Measurements from ENCODE around the gene SRPK3. TPM values are rescaled to one million over a fixed set of nuclear protein-coding genes. Genes with fewer than 3 reads are reported as not detected.

Gene SRPK3
- total RNA-seq, 1 donor from 2014 or later: 43.6 TPM

GRCh38 chrX:153777261-153778090 is 3.4 kb upstream of the SRPK3 start:
- intact Hi-C loops (cut with micrococcal nuclease): no loop called here
- ATAC-seq (no peak), DNase-seq (peak; percentile 22)

GRCh38 chrX:153778181-153778580 is 2.7 kb upstream of the SRPK3 start:
- ATAC-seq: no peak
- intact Hi-C loops (cut with micrococcal nuclease): no loop called here
- peak; percentile 6 for DNase-seq

- no peak for ATAC-seq
- no peak for DNase-seq
- intact Hi-C loops (cut with micrococcal nuclease): no loop called here
Measured at GRCh38 chrX:153778684-153779101, 2.1 kb upstream of the SRPK3 start.

GRCh38 chrX:153779891-153780677 is 757 bp upstream of the SRPK3 start:
- DNase-seq: no peak

GRCh38 chrX:153781428-153782047 is 697 bp downstream of the SRPK3 start:
- DNase-seq (peak; percentile 59), ATAC-seq (peak; percentile 74)
- intact Hi-C loops (cut with micrococcal nuclease): no loop called here

More at GRCh38 chrX:153779891-153780677, 757 bp upstream of the SRPK3 start:
- peak; percentile 2 for ATAC-seq
- intact Hi-C loops (cut with micrococcal nuclease): no loop called here

GRCh38 chrX:153782313-153782712 is 1.5 kb downstream of the SRPK3 start:
- DNase-seq (no peak), ATAC-seq (no peak)
- intact Hi-C loops (cut with micrococcal nuclease): no loop called here

GRCh38 chrX:153782871-153783270 is 2.0 kb downstream of the SRPK3 start:
- DNase-seq (no peak), ATAC-seq (no peak)
- intact Hi-C loops (cut with micrococcal nuclease): no loop called here

- DNase-seq (no peak), ATAC-seq (no peak)
- intact Hi-C loops (cut with micrococcal nuclease): no loop called here
Measured at GRCh38 chrX:153783378-153784013, 2.7 kb downstream of the SRPK3 start.

GRCh38 chrX:153784325-153784967 is 3.6 kb downstream of the SRPK3 start:
- DNase-seq (no peak), ATAC-seq (no peak)
- intact Hi-C loops (cut with micrococcal nuclease): no loop called here

- DNase-seq (no peak), ATAC-seq (no peak)
- intact Hi-C loops (cut with micrococcal nuclease): no loop called here
Measured at GRCh38 chrX:153786669-153787068, 5.8 kb downstream of the SRPK3 start.

- ATAC-seq: no peak
- DNase-seq: no peak
- intact Hi-C loops (cut with micrococcal nuclease): no loop called here
Measured at GRCh38 chrX:153789654-153790053, 8.8 kb downstream of the SRPK3 start.

GRCh38 chrX:153791104-153791852 is 10.4 kb downstream of the SRPK3 start:
- intact Hi-C loops (cut with micrococcal nuclease): no loop called here
- no peak for ATAC-seq
- no peak for DNase-seq

GRCh38 chrX:153792368-153792767 is 11.5 kb downstream of the SRPK3 start:
- DNase-seq: no peak
- intact Hi-C loops (cut with micrococcal nuclease): no loop called here
- no peak for ATAC-seq

GRCh38 chrX:153793291-153793690 is 12.4 kb downstream of the SRPK3 start:
- ATAC-seq: no peak
- DNase-seq: no peak
- intact Hi-C loops (cut with micrococcal nuclease): no loop called here

- peak; percentile 96 for DNase-seq
- intact Hi-C loops (cut with micrococcal nuclease): no loop called here
- ATAC-seq: peak; percentile 96
Measured at GRCh38 chrX:153794018-153794896, 13.4 kb downstream of the SRPK3 start, which contains the start of the genes IDH3G and SSR4. Gene IDH3G (minus strand): TSS chrX:153794375. CDS start chrX:153794326, 49 bp downstream. Gene SSR4 (plus strand): TSS chrX:153794668. CDS start chrX:153794688, 20 bp downstream.

GRCh38 chrX:153794897-153795816 is 14.3 kb downstream of the SRPK3 start:
- ATAC-seq (peak; percentile 0), DNase-seq (no peak)
- intact Hi-C loops (cut with micrococcal nuclease): no loop called here

Data from left ventricle myocardium superior (tissue), 1 donor.